Muscle layer of duodenum (tissue), 2 donors: ENCODE results near the gene ST8SIA1.

Experiments
- H3K27ac ChIP-seq: one replicate; pipeline ENCODE4 v1.7.0; 2013; ENCODE audit warnings: mild to moderate bottlenecking, low read length
- H3K27me3 ChIP-seq: one replicate; pipeline ENCODE4 v1.7.0; 2013; ENCODE audit warnings: low read depth, mild to moderate bottlenecking, control low read depth, low read length
- H3K36me3 ChIP-seq, 2 donors: one replicate each; pipeline ENCODE4 v1.7.0; 2013; ENCODE audit warnings: low read length in 2 of 2, control low read depth in 1 of 2, mild to moderate bottlenecking in 1 of 2; ENCODE audit not compliant: insufficient read depth in 2 of 2, control insufficient read depth in 1 of 2
- H3K4me1 ChIP-seq, 2 donors: one replicate each; pipeline ENCODE4 v1.7.0; 2013; ENCODE audit warnings: low read length in 2 of 2, mild to moderate bottlenecking in 2 of 2, control low read depth in 1 of 2, moderate library complexity in 1 of 2; ENCODE audit not compliant: insufficient read depth in 2 of 2, control insufficient read depth in 1 of 2
- H3K4me3 ChIP-seq, 2 donors: one replicate each; pipeline ENCODE4 v1.7.0; 2013; ENCODE audit warnings: low read length in 2 of 2, low read depth in 1 of 2, mild to moderate bottlenecking in 1 of 2
- H3K9me3 ChIP-seq, 2 donors: one replicate each; pipeline ENCODE4 v1.7.0; 2013; ENCODE audit warnings: low read length in 2 of 2, control low read depth in 1 of 2, mild to moderate bottlenecking in 1 of 2; ENCODE audit not compliant: control insufficient read depth in 1 of 2
- donor health status: healthy.

Gene ST8SIA1

GRCh38 chr12:22355011-22355580 is 20.6 kb upstream of the ST8SIA1 start:
- Histone ChIP-seq H3K36me3 (no peaks in the 10 kb centered on the region), H3K4me1 (no peaks in the 10 kb centered on the region), H3K27me3 (no peaks in the 10 kb centered on the region), H3K4me3 (no peak overlapping the region), H3K27ac (no peak overlapping the region), H3K9me3 (no peaks in the 10 kb centered on the region)

DNA sequence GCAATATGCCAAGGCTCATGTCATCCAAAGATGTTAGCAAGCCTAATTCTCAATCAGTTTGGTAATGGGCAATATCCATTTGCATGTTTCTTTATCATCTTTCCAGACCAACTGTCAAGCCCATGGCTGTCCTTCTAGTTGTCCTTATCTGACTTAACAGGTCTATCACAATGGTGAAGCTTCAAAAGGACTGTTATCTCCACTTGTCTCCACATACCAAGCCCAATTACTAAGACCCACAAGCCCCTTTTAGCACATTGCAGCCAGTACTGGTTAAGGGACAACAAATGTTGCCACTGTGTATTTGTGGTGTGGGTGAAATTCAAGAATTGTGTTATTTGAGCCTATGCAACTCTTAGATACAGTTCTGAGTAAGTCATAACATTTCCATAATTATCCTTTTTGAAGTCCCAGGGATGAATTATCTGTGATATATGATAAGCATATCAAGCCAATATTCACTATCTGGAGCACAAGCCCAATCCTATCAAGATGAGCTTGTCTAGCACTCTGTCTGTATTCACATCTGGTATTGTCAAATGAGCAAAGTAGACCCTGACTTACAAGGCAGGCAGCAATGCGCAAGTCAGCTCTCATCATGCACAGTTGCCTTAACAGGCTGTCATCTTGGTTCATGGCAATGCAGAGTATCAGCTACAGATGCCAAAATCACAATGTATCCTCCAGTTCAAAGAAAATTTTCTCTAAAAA is 19.3 kb upstream of the ST8SIA1 start:
- H3K9me3 ChIP-seq: no peaks in the 10 kb centered on the region
- H3K4me1 ChIP-seq: no peaks in the 10 kb centered on the region
- no peaks in the 10 kb centered on the region for H3K36me3 ChIP-seq
- no peak overlapping the region for H3K4me3 ChIP-seq
- H3K27ac ChIP-seq: no peak overlapping the region
- no peaks in the 10 kb centered on the region for H3K27me3 ChIP-seq

GRCh38 chr12:22350886-22351285 is 16.4 kb upstream of the ST8SIA1 start:
- no peaks in the 10 kb centered on the region for H3K27me3 ChIP-seq
- no peaks in the 10 kb centered on the region for H3K9me3 ChIP-seq
- H3K4me3 ChIP-seq: no peak overlapping the region
- H3K27ac ChIP-seq: no peak overlapping the region
- no peaks in the 10 kb centered on the region for H3K36me3 ChIP-seq
- no peaks in the 10 kb centered on the region for H3K4me1 ChIP-seq

- H3K27ac ChIP-seq: no peak overlapping the region
- H3K27me3 ChIP-seq: no peaks in the 10 kb centered on the region
- H3K4me1 ChIP-seq: no peaks in the 10 kb centered on the region
- no peaks in the 10 kb centered on the region for H3K9me3 ChIP-seq
- no peaks in the 10 kb centered on the region for H3K36me3 ChIP-seq
- no peak overlapping the region for H3K4me3 ChIP-seq
Measured at GRCh38 chr12:22348208-22348607, 13.7 kb upstream of the ST8SIA1 start.

DNA sequence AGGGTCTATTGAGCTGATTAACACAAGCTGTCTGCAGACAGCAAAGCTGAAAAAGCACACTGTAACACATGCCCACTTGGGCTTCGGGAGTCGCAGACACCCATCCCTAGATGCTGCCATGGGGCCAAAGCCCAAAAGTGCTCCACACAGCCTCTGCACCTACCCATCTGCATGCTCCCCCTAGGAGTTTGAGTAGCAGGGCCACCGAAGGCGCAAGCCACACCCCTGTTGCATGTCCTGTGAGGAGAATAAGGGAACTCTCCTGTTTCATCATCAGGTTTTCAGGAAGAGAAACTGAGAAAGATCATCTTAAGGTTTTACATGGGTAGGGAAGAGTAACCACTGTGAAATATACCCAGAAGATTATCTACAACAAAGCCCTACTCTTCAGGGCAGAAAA is 5.6 kb upstream of the ST8SIA1 start:
- H3K4me1 ChIP-seq: peaks cover 0 to 4% of the 10 kb centered on the region in 2 donors
- H3K4me3 ChIP-seq: no peak overlapping the region
- H3K27ac ChIP-seq: no peak overlapping the region
- H3K27me3 ChIP-seq: no peaks in the 10 kb centered on the region
- H3K9me3 ChIP-seq: no peaks in the 10 kb centered on the region
- no peaks in the 10 kb centered on the region for H3K36me3 ChIP-seq

- Histone ChIP-seq H3K27ac (no peak overlapping the region), H3K9me3 (no peaks in the 10 kb centered on the region), H3K27me3 (no peaks in the 10 kb centered on the region), H3K36me3 (no peaks in the 10 kb centered on the region), H3K4me1 (peaks cover 0 to 7% of the 10 kb centered on the region in 2 donors), H3K4me3 (no peak overlapping the region)
Measured at GRCh38 chr12:22339691-22340090, 5.2 kb upstream of the ST8SIA1 start.

GRCh38 chr12:22335794-22336166 is 1.3 kb upstream of the ST8SIA1 start:
- Histone ChIP-seq H3K4me3 (peak overlapping the region; percentile 67 to 97), H3K4me1 (peaks cover 0 to 10% of the 10 kb centered on the region in 2 donors), H3K9me3 (no peaks in the 10 kb centered on the region), H3K36me3 (no peaks in the 10 kb centered on the region), H3K27ac (no peak overlapping the region), H3K27me3 (peaks cover 11% of the 10 kb centered on the region)

DNA sequence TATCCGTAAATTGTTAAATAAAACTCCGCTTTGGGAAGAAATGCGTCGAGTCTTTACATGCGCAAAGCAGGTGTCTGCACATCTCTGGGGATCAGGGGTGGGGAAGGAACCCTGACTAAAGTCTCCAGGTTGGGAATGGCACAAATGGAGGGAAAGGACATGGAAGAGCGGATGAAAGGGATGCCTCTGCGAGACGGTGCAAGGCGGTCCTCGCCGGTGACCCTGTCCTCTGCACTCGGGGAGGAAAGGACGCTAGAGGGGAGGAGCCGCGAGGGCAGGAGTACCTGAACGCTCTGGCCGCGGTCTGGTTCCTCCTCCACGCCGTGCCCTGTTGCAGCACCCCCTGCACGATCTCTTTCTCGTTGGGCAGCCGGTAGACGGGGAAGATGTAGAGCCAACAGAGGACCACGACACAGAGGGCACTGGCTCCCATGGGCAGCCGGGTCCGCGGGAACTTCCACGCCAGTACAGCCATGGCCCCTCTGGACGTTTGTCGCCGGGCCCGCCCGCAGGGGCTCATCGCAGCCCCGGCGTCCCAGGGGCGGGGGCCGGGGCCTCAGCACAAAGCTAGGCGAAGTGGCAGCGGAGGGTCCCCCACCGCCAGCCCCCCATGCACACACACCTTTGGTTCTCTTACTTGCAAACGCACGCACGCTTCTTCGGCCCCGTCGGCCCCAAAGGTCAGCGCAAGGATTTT is 646 bp downstream of the ST8SIA1 start:
- Histone ChIP-seq H3K36me3 (no peaks in the 10 kb centered on the region), H3K4me1 (peaks cover 0 to 10% of the 10 kb centered on the region in 2 donors), H3K27me3 (peaks cover 11% of the 10 kb centered on the region), H3K4me3 (peak overlapping the region; percentile 63 to 97), H3K9me3 (no peaks in the 10 kb centered on the region), H3K27ac (no peak overlapping the region)

DNA sequence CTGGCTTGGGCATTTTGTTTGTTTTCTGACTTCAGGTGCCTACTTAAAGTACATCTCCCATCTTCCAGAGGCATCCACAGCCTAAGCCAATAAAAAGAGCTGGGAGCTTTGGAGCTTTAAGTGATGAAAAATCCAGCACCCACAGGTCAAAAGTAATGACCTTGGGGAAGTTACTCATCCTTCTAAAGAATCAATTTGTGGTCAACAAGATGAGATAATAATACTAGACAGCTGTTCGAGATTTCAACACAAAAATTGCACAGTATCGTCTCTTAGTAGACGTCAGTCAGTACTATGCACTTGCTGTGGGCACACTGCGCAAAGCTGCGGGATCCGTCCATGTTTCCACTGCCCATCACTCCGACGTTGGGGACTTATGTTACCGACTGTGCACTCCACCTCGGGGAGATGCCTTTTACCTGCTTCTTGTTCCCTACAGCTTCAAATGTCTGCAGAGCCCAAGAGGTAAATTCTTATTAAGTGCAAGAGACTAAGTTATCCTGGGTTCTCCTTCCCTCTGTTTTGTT is 1.3 kb downstream of the ST8SIA1 start:
- Histone ChIP-seq H3K36me3 (no peaks in the 10 kb centered on the region), H3K27ac (peak overlapping the region; percentile 57), H3K4me3 (peak overlapping the region; percentile 63 to 97)

DNA sequence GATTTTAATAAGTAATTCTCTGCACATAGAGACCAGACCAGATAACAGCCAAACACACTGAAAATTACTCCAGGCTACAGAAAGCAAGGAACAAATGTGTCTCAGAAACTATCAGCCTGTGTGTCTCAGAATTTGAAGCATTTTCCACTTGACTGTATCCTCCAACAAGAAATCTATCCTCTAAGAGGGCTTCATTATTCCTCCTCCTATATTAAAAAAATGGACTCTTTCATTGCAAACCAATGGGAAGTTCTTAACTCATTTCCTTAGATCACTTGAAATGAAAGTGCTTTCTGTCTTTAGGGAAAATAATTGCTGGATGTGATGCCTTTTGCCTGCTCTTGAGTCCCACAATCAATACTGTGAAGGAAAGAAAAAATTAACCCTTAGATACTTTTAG is 2.3 kb downstream of the ST8SIA1 start:
- H3K27ac ChIP-seq: peak overlapping the region; percentile 57
- H3K4me1 ChIP-seq: peaks cover 0 to 14% of the 10 kb centered on the region in 2 donors
- H3K36me3 ChIP-seq: no peaks in the 10 kb centered on the region
- peaks cover 11% of the 10 kb centered on the region for H3K27me3 ChIP-seq
- no peaks in the 10 kb centered on the region for H3K9me3 ChIP-seq
- peak overlapping the region; percentile 63 to 97 for H3K4me3 ChIP-seq

More for the DNA sequence above, 1.3 kb downstream of the ST8SIA1 start:
- Histone ChIP-seq H3K4me1 (peaks cover 0 to 10% of the 10 kb centered on the region in 2 donors), H3K27me3 (peaks cover 11% of the 10 kb centered on the region), H3K9me3 (no peaks in the 10 kb centered on the region)

DNA sequence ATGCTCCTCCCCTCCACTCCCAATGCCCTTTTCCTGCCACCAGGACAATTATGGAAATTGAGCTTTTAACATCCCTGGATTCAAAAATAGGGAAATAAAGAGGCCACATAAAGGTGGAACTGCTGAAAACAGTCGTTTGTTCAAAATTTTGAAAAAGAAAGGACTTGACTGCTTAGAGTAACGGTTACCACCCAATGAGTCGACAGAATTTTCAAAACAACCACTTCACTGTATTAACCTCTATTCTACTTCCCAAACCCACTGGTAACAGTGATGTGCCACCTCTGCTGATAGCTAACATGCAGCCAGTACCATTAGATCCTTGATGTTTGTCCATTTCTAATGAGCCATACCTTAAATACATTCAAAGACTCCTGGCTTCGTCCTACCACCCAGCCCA is 4.9 kb downstream of the ST8SIA1 start:
- Histone ChIP-seq H3K4me1 (peaks cover 0 to 8% of the 10 kb centered on the region in 2 donors), H3K27me3 (peaks cover 11% of the 10 kb centered on the region), H3K9me3 (no peaks in the 10 kb centered on the region), H3K27ac (no peak overlapping the region), H3K36me3 (no peaks in the 10 kb centered on the region), H3K4me3 (no peak overlapping the region)
